IMR-90 (cell line): ENCODE measurements around the gene SAMM50. TPM values are rescaled to one million over a fixed set of nuclear protein-coding genes. Genes with fewer than 3 reads are reported as not detected.

ENCODE experiments used
- ATAC-seq: fragments of 200-7000 bp; cut with Tn5 transposase; 2 replicates; pipeline ENCODE4 v1.9.1; 2020; ENCODE audit warnings: low read depth, mild to moderate bottlenecking, moderate library complexity
- BruUV-seq: library from RNA; stranded (reverse); fragments of 400-500 nt; replicated peaks from 2 replicates; lab custom pipeline; 2021; lab: Mats Ljungman, UMichigan
- CTCF ChIA-PET: fragments of 300-600 bp; formaldehyde crosslinking; extraction: SDS; loops from one replicate; lab custom pipeline; 2021; ENCODE audit warnings: antibody characterized with exemption; lab: Yijun Ruan, JAX
- POLR2A ChIA-PET: fragments of 300-600 bp; sonication (Branson Sonifier 250); formaldehyde crosslinking; loops from one replicate; lab custom pipeline; 2022; ENCODE audit warnings: antibody characterized with exemption; ENCODE audit not compliant: unreplicated experiment; lab: Charles Lee
- DNase-seq: peaks from one replicate; pipeline ENCODE4 v3.0.0; 2013
- H2AFZ ChIP-seq: replicated peaks from 2 replicates; pipeline ENCODE3; 2013; ENCODE audit warnings: low read length, mild to moderate bottlenecking; ENCODE audit not compliant: poor library complexity
- H2AK5ac ChIP-seq: 2 replicates; pipeline ENCODE4 v1.6.1; 2013; ENCODE audit warnings: low read depth, low read length, inconsistent platforms
- H2AK9ac ChIP-seq: replicated peaks from 2 replicates; pipeline ENCODE3; 2013; ENCODE audit warnings: mild to moderate bottlenecking, low read depth, low read length, moderate library complexity; ENCODE audit not compliant: poor library complexity
- H2BK120ac ChIP-seq: 2 replicates; pipeline ENCODE4 v1.6.1; 2013; ENCODE audit warnings: low read depth, low read length, inconsistent platforms
- H2BK15ac ChIP-seq: 3 replicates; pipeline ENCODE4 v1.6.1; 2013; ENCODE audit warnings: low read depth, low read length, inconsistent platforms
- H2BK20ac ChIP-seq: 2 replicates; pipeline ENCODE4 v1.6.1; 2013; ENCODE audit warnings: low read depth, mild to moderate bottlenecking, inconsistent platforms, low read length, moderate library complexity
- H2BK5ac ChIP-seq: 2 replicates; pipeline ENCODE4 v1.6.1; 2013; ENCODE audit warnings: mild to moderate bottlenecking, low read depth, low read length, inconsistent platforms; ENCODE audit not compliant: poor library complexity, severe bottlenecking
- H3K14ac ChIP-seq: replicated peaks from 2 replicates; pipeline ENCODE4 v1.6.1; 2013; ENCODE audit warnings: low read depth, low read length, inconsistent platforms
- H3K18ac ChIP-seq: 2 replicates; pipeline ENCODE4 v1.6.1; 2013; ENCODE audit warnings: low read depth, low read length, control low read depth
- H3K23ac ChIP-seq: 2 replicates; pipeline ENCODE4 v1.6.1; 2013; ENCODE audit warnings: low read depth, low read length, inconsistent platforms
- H3K27ac ChIP-seq: 2 replicates; pipeline ENCODE4 v1.5.1; 2013; ENCODE audit warnings: mild to moderate bottlenecking, control low read depth, low read length; ENCODE audit not compliant: insufficient read depth
- H3K27me3 ChIP-seq: 2 replicates; pipeline ENCODE4 v1.6.1; 2013; ENCODE audit warnings: low read length; ENCODE audit not compliant: control insufficient read depth, insufficient read depth
- H3K36me3 ChIP-seq: 2 replicates; pipeline ENCODE4 v1.6.1; 2013; ENCODE audit warnings: low read length, mixed read lengths; ENCODE audit not compliant: control insufficient read depth, insufficient read depth
- H3K4ac ChIP-seq: 2 replicates; pipeline ENCODE4 v1.6.1; 2013; ENCODE audit warnings: low read depth, low read length, inconsistent platforms
- H3K4me1 ChIP-seq: 2 replicates; pipeline ENCODE4 v1.6.1; 2013; ENCODE audit warnings: low read length, mixed read lengths; ENCODE audit not compliant: control insufficient read depth, insufficient read depth
- H3K4me2 ChIP-seq: 2 replicates; pipeline ENCODE4 v1.6.1; 2013; ENCODE audit warnings: low read depth, mild to moderate bottlenecking, control low read depth, low read length, moderate library complexity
- H3K4me3 ChIP-seq: 2 replicates; pipeline ENCODE4 v1.5.1; 2013; ENCODE audit warnings: low read depth, mild to moderate bottlenecking, control low read depth, low read length, moderate library complexity; ENCODE audit not compliant: insufficient read depth
- H3K56ac ChIP-seq: 2 replicates; pipeline ENCODE4 v1.6.1; 2013; ENCODE audit warnings: low read length, inconsistent platforms; ENCODE audit not compliant: insufficient read depth; ENCODE audit errors: extremely low read depth
- H3K79me1 ChIP-seq, 2 experiments: 2 replicates each; pipeline ENCODE4 v1.6.1; 2013; ENCODE audit warnings: low read length in 2 of 2, inconsistent platforms in 1 of 2, low read depth in 1 of 2
- H3K9ac ChIP-seq: 2 replicates; pipeline ENCODE4 v1.6.1; 2013; ENCODE audit warnings: low read depth, low read length, control low read depth
- H3K9me1 ChIP-seq: 2 replicates; pipeline ENCODE4 v1.6.1; 2013; ENCODE audit warnings: low read length, inconsistent platforms; ENCODE audit not compliant: insufficient read depth
- H3K9me3 ChIP-seq: 2 replicates; pipeline ENCODE4 v1.6.1; 2013; ENCODE audit warnings: low read length; ENCODE audit not compliant: control insufficient read depth, insufficient read depth
- H4K20me1 ChIP-seq: 2 replicates; pipeline ENCODE4 v1.6.1; 2013; ENCODE audit warnings: low read length, inconsistent platforms; ENCODE audit not compliant: insufficient read depth
- H4K5ac ChIP-seq: 2 replicates; pipeline ENCODE4 v1.6.1; 2013; ENCODE audit warnings: mild to moderate bottlenecking, low read depth, low read length, control low read depth
- H4K8ac ChIP-seq, 2 experiments: 2 replicates each; pipeline ENCODE4 v1.6.1; 2013; ENCODE audit warnings: low read depth in 2 of 2, low read length in 2 of 2, control low read depth in 1 of 2, inconsistent platforms in 1 of 2
- H4K91ac ChIP-seq: 2 replicates; pipeline ENCODE4 v1.6.1; 2013; ENCODE audit warnings: low read depth, low read length, inconsistent platforms; ENCODE audit not compliant: insufficient read depth
- MAFK ChIP-seq: IDR thresholded peaks from 2 replicates; pipeline ENCODE4 v1.6.1; 2012; ENCODE audit warnings: low read depth, low read length, improper control_type of control experiment
- SMC3 ChIP-seq: fragments of 150-350 bp; IDR thresholded peaks from 2 replicates; pipeline ENCODE4 v1.6.1; 2016; ENCODE audit warnings: low read depth, mild to moderate bottlenecking, antibody characterized with exemption, low read length, moderate library complexity
- WGBS, 2 experiments: methylation state at CpG; one replicate each; pipeline versions ENCODE4 v1.1.5 to v1.1.7; 2013; ENCODE audit warnings: missing lambda C conversion rate in 2 of 2; ENCODE audit not compliant: insufficient read length in 1 of 2; ENCODE audit errors: extremely low coverage in 2 of 2; 5-methylcytosine and 5-hydroxymethylcytosine counted together
- dilution Hi-C: fragments of 300-500 bp; cut with HindIII; formaldehyde crosslinking; loops from one replicate; pipeline ENCODE4 v1.14.3; 2018; ENCODE audit warnings: low sequenced_read_pairs; ENCODE audit not compliant: unreplicated experiment
- in situ Hi-C: fragments of 300-500 bp; cut with MboI; formaldehyde crosslinking; loops from 3 replicates; pipeline ENCODE4 v1.14.3; 2019; ENCODE audit warnings: low sequenced_read_pairs, inconsistent platforms, mixed read lengths
- intact Hi-C: fragments of 100-400 bp; cut with micrococcal nuclease; formaldehyde crosslinking; loops from 2 replicates; pipeline ENCODE4 v1.10.0; 2022
- polyA plus RNA-seq, 3 experiments: library from polyadenylated mRNA; depleted of rRNA; stranded (reverse); fragments of >200 nt; gene quantifications; 2 replicates each; pipeline ENCODE4 v1.2.3, GENCODE V29; 2012; ENCODE audit warnings: low replicate concordance in 1 of 3
- total RNA-seq: library from RNA; depleted of rRNA; stranded (reverse); fragments of >200 nt; gene quantifications from 2 replicates; pipeline ENCODE4 v1.2.3, GENCODE V29; 2012

The SAMM50 gene
- total and polyA plus RNA-seq, 2 of the 4 experiments (the other 2 are of a cell fraction): 40.6 to 43.7 TPM

DNA sequence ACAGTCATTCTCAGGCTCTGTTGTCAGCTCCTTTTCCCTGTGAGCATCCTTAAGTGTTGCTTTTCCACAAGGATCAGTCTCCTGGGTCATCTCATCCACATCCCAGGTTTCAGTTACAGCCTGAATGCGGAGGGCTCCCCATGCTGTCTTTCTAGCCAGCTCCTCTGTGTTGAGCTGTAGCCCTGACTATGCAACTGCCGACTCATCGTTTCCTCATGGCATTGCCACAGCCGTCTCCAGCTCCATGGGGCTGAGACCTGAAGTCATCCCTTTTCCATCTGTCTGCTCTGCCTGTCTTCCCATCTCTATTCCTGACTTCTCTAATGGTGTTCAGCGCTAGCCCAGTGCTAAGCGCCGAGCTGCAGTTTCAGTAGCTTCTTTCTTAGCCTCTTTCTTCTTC, 11.8 kb downstream of the SAMM50 start:
- no peak overlapping the region for H2AK9ac ChIP-seq
- no peak overlapping the region for H2BK15ac ChIP-seq
- H4K5ac ChIP-seq: no peak overlapping the region
- no peaks in the 10 kb centered on the region for H3K27me3 ChIP-seq
- H3K4ac ChIP-seq: no peak overlapping the region
- TF ChIP-seq SMC3 (no peak), MAFK (peak; percentile 91)
- H3K27ac ChIP-seq: no peak overlapping the region
- no peak overlapping the region for H3K56ac ChIP-seq
- CTCF ChIA-PET: no interaction called here
- no peak overlapping the region for H3K18ac ChIP-seq
- no TSS peak for BruUV-seq
- H4K8ac ChIP-seq: no peak overlapping the region
- H3K4me1 ChIP-seq: no peaks in the 10 kb centered on the region
- no peaks in the 10 kb centered on the region for H3K9me1 ChIP-seq
- no peak overlapping the region for H2BK20ac ChIP-seq
- no peak overlapping the region for H3K9ac ChIP-seq
- H3K36me3 ChIP-seq: peaks cover 59% of the 10 kb centered on the region
- DNase-seq (no peak), ATAC-seq (no peak)
- in situ Hi-C loops: no loop called here
- H2BK5ac ChIP-seq: no peak overlapping the region
- intact Hi-C loops: no loop called here
- dilution Hi-C loops: no loop called here
- H2BK120ac ChIP-seq: no peak overlapping the region
- 95% methylated on average over 6 of the region's 7 CpGs; no CpG with 5 or more reads in 1 of the 2 experiments for WGBS, 2 experiments
- no peak overlapping the region for H4K91ac ChIP-seq
- no peak overlapping the region for H2AK5ac ChIP-seq
- H3K23ac ChIP-seq: no peak overlapping the region
- H3K4me3 ChIP-seq: no peak overlapping the region
- POLR2A ChIA-PET: interaction anchor here (0.6 kb wide), 1 partner anchor 18 kb away, joined by 10 read pairs; no protein-coding TSS in a partner anchor
- H4K20me1 ChIP-seq: peaks cover 5% of the 10 kb centered on the region
- H2AFZ ChIP-seq: no peak overlapping the region
- no peak overlapping the region for H3K4me2 ChIP-seq
- no peak overlapping the region for H3K14ac ChIP-seq
- peaks cover 13 to 15% of the 10 kb centered on the region in 2 experiments for H3K79me1 ChIP-seq
- no peaks in the 10 kb centered on the region for H3K9me3 ChIP-seq
